H1 (cell line): ENCODE data around the gene PATL2. TPM values are rescaled to one million over a fixed set of nuclear protein-coding genes. Genes with fewer than 3 reads are reported as not detected.
A peak's percentile ranks its signal among the peaks of the same experiment; 100 is the strongest.

ENCODE experiments used
- CTCF ChIA-PET: fragments of 300-600 bp; sonication (Branson Sonifier 250); formaldehyde crosslinking; loops from one replicate; lab custom pipeline; 2021; ENCODE audit not compliant: partially characterized antibody; lab: Charles Lee
- POLR2A ChIA-PET: fragments of 300-600 bp; sonication (Branson Sonifier 250); formaldehyde crosslinking; loops from one replicate; lab custom pipeline; 2021; ENCODE audit warnings: inconsistent platforms; ENCODE audit not compliant: partially characterized antibody; lab: Charles Lee
- DNase-seq, 2 experiments: peaks; one replicate each; pipeline versions ENCODE4 v3.0.0 to v3.0.0-alpha.2; 2010 to 2022; ENCODE audit warnings: low spot score in 2 of 2, low read depth in 1 of 2, mixed read lengths in 1 of 2
- FAIRE-seq: peaks from 2 replicates; lab custom pipeline; 2011; peaks lifted over from hg19 to GRCh38; lab: Jason Lieb, UNC
- H2AFZ ChIP-seq: 2 replicates; pipeline ENCODE4 v1.8.1; 2012; ENCODE audit warnings: low read length, inconsistent platforms
- H2AK5ac ChIP-seq: 2 replicates; pipeline ENCODE4 v1.6.1; 2013; ENCODE audit warnings: low read depth, low read length
- H2BK120ac ChIP-seq: replicated peaks from 2 replicates; pipeline ENCODE3; 2013; ENCODE audit warnings: low read depth, low read length, inconsistent platforms
- H2BK12ac ChIP-seq: 2 replicates; pipeline ENCODE4 v1.6.1; 2013; ENCODE audit warnings: low read depth, low read length
- H2BK15ac ChIP-seq: 2 replicates; pipeline ENCODE4 v1.6.1; 2013; ENCODE audit warnings: low read length
- H2BK20ac ChIP-seq: 2 replicates; pipeline ENCODE4 v1.6.1; 2013; ENCODE audit warnings: low read length
- H2BK5ac ChIP-seq: 2 replicates; pipeline ENCODE4 v1.6.1; 2013; ENCODE audit warnings: low read depth, low read length
- H3K14ac ChIP-seq: 2 replicates; pipeline ENCODE4 v1.6.1; 2013; ENCODE audit warnings: inconsistent platforms; ENCODE audit not compliant: insufficient read length
- H3K18ac ChIP-seq: 2 replicates; pipeline ENCODE4 v1.6.1; 2013; ENCODE audit warnings: low read length; ENCODE audit errors: extremely low read depth
- H3K23ac ChIP-seq: 2 replicates; pipeline ENCODE4 v1.6.1; 2013; ENCODE audit warnings: inconsistent platforms; ENCODE audit not compliant: insufficient read length
- H3K23me2 ChIP-seq: 2 replicates; pipeline ENCODE4 v1.6.1; 2013; ENCODE audit warnings: low read depth, low read length
- H3K27ac ChIP-seq: 2 replicates; pipeline ENCODE4 v1.6.1; 2011; ENCODE audit warnings: low read depth, low read length, inconsistent platforms
- H3K27me3 ChIP-seq, 4 experiments: replicated peaks in 1 of 4; 1 replicate in 1 of 4; 2 replicates in 3 of 4; pipeline versions ENCODE4 v1.6.1 to v1.8.1; 2011 to 2013; ENCODE audit warnings: low read length in 3 of 4, mild to moderate bottlenecking in 3 of 4, inconsistent platforms in 2 of 4, mixed read lengths in 2 of 4, moderate library complexity in 1 of 4; ENCODE audit not compliant: control insufficient read depth in 3 of 4, insufficient read depth in 3 of 4; ENCODE audit errors: extremely low read depth in 1 of 4
- H3K36me3 ChIP-seq, 4 experiments: 2 replicates each; pipeline versions ENCODE4 v1.6.1 to v1.8.1; 2011 to 2013; ENCODE audit warnings: mild to moderate bottlenecking in 4 of 4, low read length in 3 of 4, moderate library complexity in 2 of 4, control low read depth in 1 of 4, inconsistent platforms in 1 of 4; ENCODE audit not compliant: insufficient read depth in 4 of 4, control insufficient read depth in 2 of 4
- H3K4ac ChIP-seq: replicated peaks from 2 replicates; pipeline ENCODE3; 2013; ENCODE audit warnings: low read length, low read depth, mixed read lengths, inconsistent platforms; ENCODE audit not compliant: insufficient read length
- H3K4me1 ChIP-seq, 4 experiments: replicated peaks in 1 of 4; 1 replicate in 1 of 4; 2 replicates in 3 of 4; pipeline versions ENCODE4 v1.6.1 to v1.8.1; 2011 to 2013; ENCODE audit warnings: low read length in 3 of 4, inconsistent platforms in 2 of 4, mixed read lengths in 1 of 4; ENCODE audit not compliant: insufficient read depth in 4 of 4, control insufficient read depth in 3 of 4
- H3K4me2 ChIP-seq, 2 experiments: 2 replicates each; pipeline versions ENCODE4 v1.6.1 to v1.8.1; 2011 to 2013; ENCODE audit warnings: low read depth in 2 of 2, low read length in 2 of 2, control low read depth in 1 of 2, inconsistent platforms in 1 of 2, mild to moderate bottlenecking in 1 of 2; ENCODE audit not compliant: insufficient read depth in 1 of 2
- H3K4me3 ChIP-seq, 4 experiments: fragments of 200-600, 300-600 bp in 1 of 4; sonication (generic), shearing (Covaris generic), sonication (Bioruptor Twin) in 1 of 4; 2 replicates each; pipeline versions ENCODE4 v1.5.1 to v1.8.1; 2011 to 2016; ENCODE audit warnings: low read length in 4 of 4, low read depth in 3 of 4, control low read depth in 2 of 4, inconsistent platforms in 2 of 4, mild to moderate bottlenecking in 2 of 4, mixed read lengths in 1 of 4, moderate library complexity in 1 of 4; ENCODE audit not compliant: insufficient read depth in 2 of 4; ENCODE audit errors: extremely low read depth in 1 of 4
- H3K56ac ChIP-seq: replicated peaks from 2 replicates; pipeline ENCODE3; 2013; ENCODE audit warnings: low read depth, mild to moderate bottlenecking, mixed read lengths, low read length, inconsistent platforms; ENCODE audit not compliant: insufficient read length
- H3K79me1 ChIP-seq: 2 replicates; pipeline ENCODE4 v1.6.1; 2013; ENCODE audit warnings: low read depth, low read length, control low read depth
- H3K79me2 ChIP-seq, 2 experiments: 2 replicates each; pipeline versions ENCODE4 v1.6.1 to v1.8.1; 2012 to 2013; ENCODE audit warnings: low read length in 2 of 2, mild to moderate bottlenecking in 2 of 2, inconsistent platforms in 1 of 2; ENCODE audit not compliant: insufficient read depth in 2 of 2, control insufficient read depth in 1 of 2
- H3K9ac ChIP-seq, 4 experiments: replicated peaks in 1 of 4; 1 replicate in 1 of 4; 2 replicates in 3 of 4; pipeline versions ENCODE4 v1.6.1 to v1.8.1; 2011 to 2013; ENCODE audit warnings: low read depth in 3 of 4, low read length in 3 of 4, control low read depth in 2 of 4, mild to moderate bottlenecking in 2 of 4, moderate library complexity in 2 of 4, inconsistent platforms in 1 of 4; ENCODE audit errors: extremely low read depth in 1 of 4
- H3K9me3 ChIP-seq, 2 experiments: 2 replicates each; pipeline versions ENCODE4 v1.6.1 to v1.8.1; 2012 to 2013; ENCODE audit warnings: mild to moderate bottlenecking in 2 of 2, moderate library complexity in 2 of 2, control low read depth in 1 of 2, inconsistent platforms in 1 of 2, low read depth in 1 of 2, low read length in 1 of 2, mixed read lengths in 1 of 2; ENCODE audit not compliant: insufficient read depth in 2 of 2
- H4K20me1 ChIP-seq, 2 experiments: replicated peaks in 1 of 2; 2 replicates each; pipeline versions ENCODE3 to v1.8.1; 2011 to 2013; ENCODE audit warnings: inconsistent platforms in 2 of 2, low read length in 2 of 2, mild to moderate bottlenecking in 1 of 2; ENCODE audit not compliant: insufficient read depth in 2 of 2, control insufficient read depth in 1 of 2
- H4K5ac ChIP-seq: 2 replicates; pipeline ENCODE4 v1.6.1; 2013; ENCODE audit warnings: low read length, low read depth, mixed read lengths, inconsistent platforms; ENCODE audit not compliant: insufficient read length
- H4K8ac ChIP-seq: 2 replicates; pipeline ENCODE4 v1.8.0; 2013; ENCODE audit warnings: mild to moderate bottlenecking, moderate library complexity, low read length, inconsistent platforms; ENCODE audit not compliant: insufficient read depth; ENCODE audit errors: extremely low read depth
- H4K91ac ChIP-seq: replicated peaks from 2 replicates; pipeline ENCODE3; 2013; ENCODE audit warnings: low read length, mixed read lengths, inconsistent platforms; ENCODE audit not compliant: insufficient read length
- CHD2 ChIP-seq: IDR thresholded peaks from 2 replicates; pipeline ENCODE4 v1.6.1; 2012; ENCODE audit warnings: low read length, improper control_type of control experiment
- POLR2A ChIP-seq, 2 experiments: IDR thresholded peaks; 1 replicate in 1 of 2; 2 replicates in 1 of 2; pipeline ENCODE4 v1.6.1; 2011; ENCODE audit warnings: low read depth in 2 of 2, low read length in 2 of 2, mild to moderate bottlenecking in 2 of 2; ENCODE audit errors: control extremely low read depth in 1 of 2
- SIN3A ChIP-seq, 2 experiments: IDR thresholded peaks in 1 of 2; conservative IDR thresholded peaks in 1 of 2; 2 replicates each; pipeline ENCODE4 v1.6.1; 2011 to 2012; ENCODE audit warnings: low read length in 2 of 2, improper control_type of control experiment in 1 of 2, low read depth in 1 of 2, mild to moderate bottlenecking in 1 of 2
- WGBS, 2 experiments: shearing (Covaris generic) in 1 of 2; methylation state at CpG; one replicate each; pipeline versions ENCODE4 v1.1.6 to v1.1.7; 2013 to 2015; ENCODE audit warnings: low lambda C conversion rate in 2 of 2, mixed read lengths in 2 of 2, inconsistent platforms in 1 of 2, low coverage in 1 of 2, missing lambda C conversion rate in 1 of 2; ENCODE audit not compliant: insufficient replicate concordance in 2 of 2, insufficient coverage in 1 of 2, insufficient read length in 1 of 2; ENCODE audit errors: extremely low coverage in 1 of 2, missing lambda C conversion rate in 1 of 2; 5-methylcytosine and 5-hydroxymethylcytosine counted together
- polyA plus RNA-seq, 7 experiments: library from polyadenylated mRNA; depleted of rRNA in 3 of 7; stranded (reverse) in 5 of 7; unstranded in 2 of 7; fragments of >200 nt in 5 of 7; fragments of 200-250 nt in 2 of 7; gene quantifications; 1 replicate in 5 of 7; 2 replicates in 1 of 7; 4 replicates in 1 of 7; pipeline versions ENCODE4 v1.2.1 to v1.2.3, GENCODE V29; 2011 to 2013; ENCODE audit warnings: missing spikeins in 2 of 7, mixed read lengths in 2 of 7
- total RNA-seq: library from RNA; stranded (reverse); fragmentation: NEBNext Ultra II Directional; extraction: Animal tissue kit (Norgen Biotek cat#: 25700); gene quantifications from 2 replicates; pipeline ENCODE4 v1.2.1, GENCODE V29; 2021

Gene PATL2
- total and polyA plus RNA-seq, 2 of the 8 experiments (the other 6 are each of a cell fraction or from before 2014, with no cell fraction given): 0.65 to 1.3 TPM

- no peak overlapping the region for H4K5ac ChIP-seq
- no peak overlapping the region for H4K91ac ChIP-seq
- peak overlapping the region; percentile 87 for H4K8ac ChIP-seq
- no peak overlapping the region for H2BK20ac ChIP-seq
- no peak overlapping the region for H3K56ac ChIP-seq
- H3K9me3 ChIP-seq: no peaks in the 10 kb centered on the region
- no peaks in the 10 kb centered on the region for H4K20me1 ChIP-seq
- peak overlapping the region; percentile 96 for H3K4ac ChIP-seq
- H2BK15ac ChIP-seq: peak overlapping the region; percentile 49; the same call in 1 of the 2 replicates
- no peak for TF ChIP-seq CHD2
- TF ChIP-seq POLR2A (IDR thresholded peaks at IDR 0.05; ENCODE audit: control extremely low read depth in 1 of 2, low read depth in 2 of 2, low read length in 2 of 2): peak in 1 of 2 experiments; percentile 30; a peak in 1 of 3 replicates
- peak; percentile 53 to 89; a peak in 2 of 4 replicates for TF ChIP-seq SIN3A (conservative IDR thresholded peaks at IDR 0.05 in 1 of 2, IDR thresholded peaks at IDR 0.05 in 1 of 2; ENCODE audit: low read depth in 1 of 2, low read length in 2 of 2)
- peak overlapping the region; percentile 80 to 85 for H3K4me2 ChIP-seq
- peaks cover 0 to 9% of the 10 kb centered on the region in 2 experiments; a peak in 2 of 4 replicates for H3K79me2 ChIP-seq
- peak overlapping the region; percentile 82 for H3K27ac ChIP-seq
- H3K79me1 ChIP-seq: no peaks in the 10 kb centered on the region
- peak overlapping the region; percentile 53 to 94 (median 88) for H3K4me3 ChIP-seq
- H3K9ac ChIP-seq: peak overlapping the region; percentile 43 to 85 (median 81)
- DNase-seq (no peak), FAIRE-seq (no peak)
- WGBS, 2 experiments: 28% methylated on average over 34 of the region's 34 CpGs; no CpG with 5 or more reads in 1 of the 2 experiments
- peak overlapping the region; percentile 71; the same call in 1 of the 2 replicates for H2BK5ac ChIP-seq
- H3K14ac ChIP-seq: no peak overlapping the region
- peak overlapping the region; percentile 44 for H3K18ac ChIP-seq
- POLR2A ChIA-PET: interaction anchor here (0.8 to 3.0 kb wide), 14 partner anchors 10 to 126 kb away, joined by 3 to 20 read pairs (median 6); partner anchors contain the start of genes B2M, EIF3J and PATL2
- CTCF ChIA-PET: interaction anchor here (0.7 to 6.5 kb wide), 26 partner anchors 10 to 744 kb away, joined by 3 to 87 read pairs (median 5); partner anchors contain the start of genes B2M, PATL2 and TRIM69
- H3K4me1 ChIP-seq: peaks cover 0 to 1% (median 0%) of the 10 kb centered on the region in 4 experiments; a peak in 3 of 7 replicates
- no peak overlapping the region for H3K23ac ChIP-seq
- peak overlapping the region; percentile 53; the same call in 1 of the 2 replicates for H2AFZ ChIP-seq
- H2BK120ac ChIP-seq: peak overlapping the region; percentile 60
- peaks cover 2% of the 10 kb centered on the region for H3K23me2 ChIP-seq
- H2AK5ac ChIP-seq: no peak overlapping the region
- H3K36me3 ChIP-seq: peaks cover 2 to 19% (median 6%) of the 10 kb centered on the region in 4 experiments; a peak in 5 of 8 replicates
- H2BK12ac ChIP-seq: no peak overlapping the region
- no peaks in the 10 kb centered on the region for H3K27me3 ChIP-seq
Measured at GRCh38 chr15:44662478-44663409, 48.4 kb downstream of the PATL2 start.
